SW 1271 (cell line): ENCODE results near the gene SPG7.

ENCODE experiments used
- DNase-seq, 2 experiments: peaks; one replicate each; lab custom pipeline; 2025; lab: John Stamatoyannopoulos, UW

The SPG7 gene

GRCh38 chr16:89547291-89547690 lies 39.1 kb downstream of the SPG7 start:
- DNase-seq: no peak

- DNase-seq: no peak
Measured at GRCh38 chr16:89547860-89548259, 39.7 kb downstream of the SPG7 start.

GRCh38 chr16:89548344-89549006 lies 40.3 kb downstream of the SPG7 start:
- no peak for DNase-seq

- DNase-seq: no peak
Measured at GRCh38 chr16:89549007-89549700, 41.0 kb downstream of the SPG7 start.

GRCh38 chr16:89550421-89551007 lies 42.3 kb downstream of the SPG7 start:
- no peak for DNase-seq

- no peak for DNase-seq
Measured at GRCh38 chr16:89552329-89552728, 44.1 kb downstream of the SPG7 start.

GRCh38 chr16:89552913-89553312 lies 44.7 kb downstream of the SPG7 start:
- no peak for DNase-seq

- DNase-seq: no peak
Measured at GRCh38 chr16:89553733-89554132, 45.5 kb downstream of the SPG7 start.

GRCh38 chr16:89554343-89554742 lies 46.1 kb downstream of the SPG7 start:
- DNase-seq: no peak

- no peak for DNase-seq
Measured at GRCh38 chr16:89555265-89555664, 47.1 kb downstream of the SPG7 start.

GRCh38 chr16:89555780-89556179 lies 47.6 kb downstream of the SPG7 start:
- no peak for DNase-seq

- DNase-seq: peak in 1 of 2 experiments; percentile 40
Measured at GRCh38 chr16:89556750-89557689, 48.8 kb downstream of the SPG7 start.

- DNase-seq: no peak
Measured at GRCh38 chr16:89557690-89558490, 49.7 kb downstream of the SPG7 start.

GRCh38 chr16:89560378-89561141 lies 52.4 kb downstream of the SPG7 start, which contains the start of gene RPL13:
TSS of gene RPL13 (plus strand) at chr16:89560682. CDS start at chr16:89560960, 278 bp downstream.
- peak; percentile 78 to 90 for DNase-seq

GRCh38 chr16:89561142-89561883 lies 53.1 kb downstream of the SPG7 start:
- DNase-seq: no peak

- DNase-seq: no peak
Measured at GRCh38 chr16:89561884-89562599, 53.8 kb downstream of the SPG7 start.

GRCh38 chr16:89562939-89563338 lies 54.7 kb downstream of the SPG7 start:
- no peak for DNase-seq

- peak in 1 of 2 experiments; percentile 21 for DNase-seq
Measured at GRCh38 chr16:89563639-89564392, 55.6 kb downstream of the SPG7 start.
